NCI-H82 treated with DMSO at 0.1 percent for 48 hours (cell line): ENCODE data around the gene CYP17A1.
A peak's percentile ranks its signal among the peaks of the same experiment; 100 is the strongest.
"Not testable (repeated sequence)": the region's sequence is repeated elsewhere in the genome, so short reads cannot be mapped to it uniquely, and the experiment has no call there.

Experiments
- DNase-seq: peaks from one replicate; lab custom pipeline; 2025; ENCODE audit not compliant: unreplicated experiment; lab: John Stamatoyannopoulos, UW

CYP17A1 gene

GRCh38 chr10:102837230-102837721 is at the start of gene CYP17A1:
Gene CYP17A1 (minus strand): TSS chr10:102837413. CDS start chr10:102837361, 52 bp downstream.
- no peak for DNase-seq

- DNase-seq = no peak
Measured at GRCh38 chr10:102880256-102880655, 43.0 kb upstream of the CYP17A1 start.

GRCh38 chr10:102878629-102879028 is 41.4 kb upstream of the CYP17A1 start:
- DNase-seq = no peak

- DNase-seq = no peak
Measured at GRCh38 chr10:102876747-102877153, 39.5 kb upstream of the CYP17A1 start.

- DNase-seq = no peak
Measured at GRCh38 chr10:102872163-102872562, 35.0 kb upstream of the CYP17A1 start.

GRCh38 chr10:102870221-102870620 is 33.0 kb upstream of the CYP17A1 start:
- DNase-seq = no peak

GRCh38 chr10:102869258-102870198 is 32.3 kb upstream of the CYP17A1 start, which contains the start of gene AS3MT:
Gene AS3MT (plus strand): TSS chr10:102869470. CDS start chr10:102869593, 123 bp downstream.
- DNase-seq = peak; percentile 1

GRCh38 chr10:102868911-102869257 is 31.7 kb upstream of the CYP17A1 start:
- DNase-seq = no peak

- DNase-seq = no peak
Measured at GRCh38 chr10:102865620-102866019, 28.4 kb upstream of the CYP17A1 start.

GRCh38 chr10:102863660-102864059 is 26.4 kb upstream of the CYP17A1 start:
- DNase-seq = no peak

- DNase-seq = no peak
Measured at GRCh38 chr10:102859911-102860310, 22.7 kb upstream of the CYP17A1 start.

GRCh38 chr10:102856758-102857424 is 19.7 kb upstream of the CYP17A1 start:
- no peak for DNase-seq

GRCh38 chr10:102855731-102856436 is 18.7 kb upstream of the CYP17A1 start:
- DNase-seq = peak; percentile 3

- DNase-seq = not testable (repeated sequence)
Measured at GRCh38 chr10:102853237-102853636, 16.0 kb upstream of the CYP17A1 start.

- no peak for DNase-seq
Measured at GRCh38 chr10:102850025-102850518, 12.9 kb upstream of the CYP17A1 start.

GRCh38 chr10:102845352-102845902 is 8.2 kb upstream of the CYP17A1 start:
- DNase-seq = no peak

GRCh38 chr10:102844190-102844776 is 7.1 kb upstream of the CYP17A1 start:
- DNase-seq = not testable (repeated sequence)

GRCh38 chr10:102843139-102843538 is 5.9 kb upstream of the CYP17A1 start:
- not testable (repeated sequence) for DNase-seq

GRCh38 chr10:102841827-102842345 is 4.7 kb upstream of the CYP17A1 start:
- no peak for DNase-seq
